LoVo (cell line): Measurements from ENCODE around the gene TUBB.
"Not testable (repeated sequence)": the region's sequence is repeated elsewhere in the genome, so short reads cannot be mapped to it uniquely, and the experiment has no call there.

Source experiments
- DNase-seq: peaks from one replicate; pipeline ENCODE4 v3.0.0-alpha.2; 2016; ENCODE audit warnings: low spot score

The TUBB gene

GRCh38 chr6:30687659-30688431, 32.3 kb upstream of the TUBB start:
- DNase-seq = no peak

DNA sequence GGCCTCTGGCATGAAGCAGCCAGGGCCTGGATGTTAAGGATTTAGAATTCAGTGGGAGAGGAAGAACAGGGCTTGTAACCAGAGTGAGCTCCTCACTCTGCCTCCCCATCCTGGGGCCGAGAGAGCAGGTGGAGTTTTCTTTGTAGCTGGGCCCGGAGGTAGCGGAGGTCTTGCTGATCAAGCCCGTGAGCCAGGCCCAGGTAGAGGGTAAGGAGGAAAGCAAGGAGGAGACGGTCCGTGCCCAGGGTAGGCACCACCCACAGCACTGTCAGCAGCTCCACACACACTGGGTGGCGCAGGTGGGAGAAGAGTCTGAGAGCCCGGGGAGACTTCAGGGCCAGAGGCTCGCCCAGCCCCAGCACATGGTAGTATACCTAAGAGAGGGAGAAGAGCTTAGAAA, 31.6 kb upstream of the TUBB start:
- no peak for DNase-seq

DNA sequence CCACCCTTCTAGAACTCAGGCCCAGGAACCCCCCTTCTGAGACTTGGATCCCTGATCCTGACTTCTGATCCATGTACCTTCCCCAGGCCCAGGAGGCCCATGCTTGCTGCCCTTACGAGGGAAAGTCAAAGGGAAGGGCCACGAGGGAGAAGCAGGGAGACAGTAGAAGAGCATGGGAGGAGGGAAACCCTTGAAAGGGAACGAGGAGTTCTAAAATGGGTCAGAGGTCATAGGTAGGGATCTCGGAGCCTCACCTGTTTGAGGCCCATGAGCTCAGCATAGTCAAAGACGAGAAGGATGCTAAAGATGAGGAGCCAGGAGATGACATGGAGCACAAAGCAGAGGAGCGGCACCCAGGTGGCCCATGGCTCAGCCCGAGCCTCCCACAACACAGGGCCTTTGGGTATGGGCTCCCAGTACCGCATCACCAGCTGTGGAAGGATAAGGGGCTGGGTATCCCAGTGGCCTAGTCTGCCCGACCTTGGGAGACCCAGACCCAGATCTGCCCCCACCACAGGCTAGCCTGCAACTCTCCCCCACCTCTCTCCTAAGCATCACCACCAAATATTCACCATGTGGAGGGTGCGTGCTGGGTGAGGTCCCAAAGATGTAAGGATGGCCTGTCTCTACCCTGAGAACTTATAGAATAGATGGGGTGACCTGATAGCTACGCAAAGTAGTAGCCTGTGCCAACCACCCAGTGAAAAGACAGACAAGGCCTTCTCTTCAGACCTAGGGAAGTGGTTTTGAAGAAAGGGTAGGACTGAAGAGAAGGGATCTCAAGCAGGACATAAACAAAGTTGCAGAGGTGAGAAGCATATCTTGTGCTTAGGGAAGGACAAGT, 30.9 kb upstream of the TUBB start:
- no peak for DNase-seq

GRCh38 chr6:30689985-30690384, 30.2 kb upstream of the TUBB start:
- DNase-seq = no peak

DNA sequence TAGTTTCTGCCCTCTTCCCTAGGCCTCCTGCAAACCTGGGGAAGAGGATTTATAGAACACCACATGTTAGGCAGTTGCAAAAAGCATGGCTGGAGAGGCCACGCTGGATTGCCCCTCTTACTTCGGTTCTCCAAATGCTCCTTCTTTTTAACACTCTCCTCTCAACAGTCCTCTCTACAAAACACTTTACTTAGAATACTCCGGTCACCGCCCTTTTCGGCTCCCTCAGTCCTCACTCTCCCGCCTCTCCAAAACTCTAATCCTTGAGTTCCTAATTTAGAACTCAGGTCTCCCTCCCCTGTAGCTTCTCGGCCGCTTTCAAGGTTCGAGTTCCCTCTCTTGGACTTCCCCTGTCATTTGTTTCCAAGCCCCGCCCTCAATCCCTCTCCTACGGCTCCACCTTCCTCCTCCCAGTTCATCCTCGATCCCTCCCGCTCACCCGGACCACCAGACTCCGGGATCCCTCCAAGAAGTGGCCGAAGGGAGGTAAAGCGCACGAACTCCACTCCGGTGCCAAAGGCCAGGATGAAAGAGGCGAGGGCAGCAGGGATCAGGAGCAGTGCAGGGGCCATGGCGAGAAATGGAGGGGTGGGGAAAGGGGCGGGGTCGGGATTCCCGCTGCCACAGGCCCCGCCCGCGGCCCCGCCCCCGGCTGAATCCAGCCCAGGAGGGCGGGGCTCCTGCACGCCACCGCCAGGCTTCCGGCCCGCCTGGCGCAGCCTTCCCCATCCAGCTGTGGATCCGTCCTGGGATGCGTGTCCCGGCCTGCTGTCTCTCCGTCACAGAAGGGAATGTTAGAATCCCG, 29.5 kb upstream of the TUBB start, which contains the start of gene NRM:
NRM (minus strand) TSS at position 582 of the 805 bp plus-strand sequence; CDS start at position 572, 10 bp downstream.
- DNase-seq = peak; percentile 89

GRCh38 chr6:30691208-30691847, 28.8 kb upstream of the TUBB start:
- DNase-seq = no peak

GRCh38 chr6:30696432-30696831, 23.7 kb upstream of the TUBB start:
- DNase-seq = no peak

DNA sequence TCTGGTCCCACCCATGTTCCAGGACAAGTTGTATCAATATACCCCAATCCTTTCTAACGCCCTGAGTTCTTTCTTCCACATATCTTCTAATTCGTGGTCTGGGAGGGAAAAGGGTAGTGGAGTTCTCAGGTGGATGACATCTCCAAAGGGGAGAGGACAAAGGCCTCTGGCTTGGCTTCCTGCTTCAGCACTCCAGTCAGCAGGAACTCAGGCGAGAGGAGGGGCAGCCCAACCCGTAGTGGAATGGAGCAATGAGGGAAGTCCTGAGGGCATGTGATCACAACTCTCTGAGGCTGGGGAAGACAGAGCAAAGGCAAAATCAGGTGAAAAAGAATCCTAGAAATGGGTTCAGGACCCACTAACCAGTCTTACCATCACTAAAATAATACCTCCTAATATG, 19.8 kb upstream of the TUBB start:
- no peak for DNase-seq

- no peak for DNase-seq
These were observed 17.1 kb upstream of the TUBB start for GRCh38 chr6:30703011-30703410.

DNA sequence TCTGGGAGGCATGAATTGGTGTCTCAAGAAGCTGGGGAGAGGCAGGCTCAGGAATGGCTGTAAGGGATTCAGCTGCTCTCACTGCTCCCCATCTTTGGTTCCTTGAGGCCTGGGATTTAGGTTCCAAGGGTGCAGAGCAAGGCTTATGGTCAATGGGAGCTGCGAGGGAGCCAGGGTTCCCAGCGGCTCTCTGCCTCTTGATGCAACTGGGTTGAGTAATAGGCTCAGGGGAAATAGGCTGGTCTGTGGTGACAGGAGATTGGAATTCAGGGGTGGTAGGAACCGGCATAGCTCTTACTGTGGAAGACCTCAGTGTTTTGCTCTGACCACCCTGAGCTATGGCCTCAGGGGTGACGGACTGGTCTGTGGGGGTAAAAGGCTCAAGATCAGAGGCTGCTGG, 16.3 kb upstream of the TUBB start:
- DNase-seq = no peak

- DNase-seq = no peak
These were observed 14.5 kb upstream of the TUBB start for GRCh38 chr6:30705620-30706019.

DNA sequence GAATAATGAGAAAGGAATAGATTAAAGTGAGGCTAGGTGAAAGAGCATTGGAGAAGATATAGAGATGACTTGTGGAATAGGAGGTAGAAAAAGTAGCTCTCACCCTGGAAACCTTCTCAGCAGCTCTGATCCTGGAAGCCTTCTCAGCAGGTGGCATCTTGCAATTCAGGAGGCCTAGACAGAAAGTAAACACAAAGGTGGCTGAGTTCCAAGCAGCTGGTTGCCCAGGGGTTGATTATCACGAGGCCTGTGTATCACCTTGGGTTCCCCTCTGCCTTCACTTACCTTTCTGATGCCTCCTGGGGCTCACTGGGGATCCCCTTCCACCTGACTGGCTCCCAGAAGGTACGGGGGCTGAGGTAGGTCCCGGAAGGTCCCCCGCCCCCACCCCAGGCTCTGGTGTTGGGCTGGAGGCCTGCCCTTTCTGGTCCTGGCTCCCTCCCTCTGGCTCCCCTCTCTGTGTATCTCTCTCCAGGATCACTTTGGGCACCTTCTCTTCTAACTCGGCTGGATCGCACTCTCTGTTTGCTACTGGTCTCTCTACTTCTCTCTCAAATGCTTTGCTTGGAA, 12.8 kb upstream of the TUBB start:
- no peak for DNase-seq

DNA sequence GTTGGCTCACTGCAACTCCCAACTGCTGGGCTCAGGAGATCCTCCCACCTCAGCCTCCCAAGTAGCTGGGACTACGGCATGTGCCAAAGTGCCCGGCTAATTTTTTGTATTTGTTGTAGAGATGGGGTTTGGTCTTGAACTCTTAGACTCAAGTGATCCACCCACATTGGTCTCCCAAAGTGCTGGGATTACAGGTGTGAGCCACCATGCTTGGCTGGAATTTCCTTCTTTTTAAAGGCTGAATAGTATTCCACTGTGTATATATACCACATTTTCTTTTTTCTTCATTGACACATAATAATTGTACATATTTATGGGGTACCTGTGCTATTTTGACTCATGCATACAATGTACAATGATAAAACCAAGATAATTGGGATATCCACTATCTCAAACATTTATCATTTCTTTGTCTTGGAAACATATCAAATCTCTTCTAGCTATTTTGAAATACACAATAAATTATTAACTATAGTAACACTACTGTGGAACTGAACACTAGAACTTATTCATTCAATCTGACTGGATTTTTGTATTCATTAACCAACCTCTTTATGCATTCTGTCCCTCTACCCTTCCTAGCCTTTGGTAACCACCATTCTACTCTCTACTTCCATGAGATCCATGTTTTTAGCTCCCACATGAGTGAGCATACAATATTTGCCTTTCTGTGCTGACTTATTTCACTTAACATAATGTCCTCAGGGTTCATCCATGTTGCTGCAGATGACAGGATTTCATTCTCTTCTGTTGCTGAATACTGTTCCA, 10.9 kb upstream of the TUBB start:
- no peak for DNase-seq

DNA sequence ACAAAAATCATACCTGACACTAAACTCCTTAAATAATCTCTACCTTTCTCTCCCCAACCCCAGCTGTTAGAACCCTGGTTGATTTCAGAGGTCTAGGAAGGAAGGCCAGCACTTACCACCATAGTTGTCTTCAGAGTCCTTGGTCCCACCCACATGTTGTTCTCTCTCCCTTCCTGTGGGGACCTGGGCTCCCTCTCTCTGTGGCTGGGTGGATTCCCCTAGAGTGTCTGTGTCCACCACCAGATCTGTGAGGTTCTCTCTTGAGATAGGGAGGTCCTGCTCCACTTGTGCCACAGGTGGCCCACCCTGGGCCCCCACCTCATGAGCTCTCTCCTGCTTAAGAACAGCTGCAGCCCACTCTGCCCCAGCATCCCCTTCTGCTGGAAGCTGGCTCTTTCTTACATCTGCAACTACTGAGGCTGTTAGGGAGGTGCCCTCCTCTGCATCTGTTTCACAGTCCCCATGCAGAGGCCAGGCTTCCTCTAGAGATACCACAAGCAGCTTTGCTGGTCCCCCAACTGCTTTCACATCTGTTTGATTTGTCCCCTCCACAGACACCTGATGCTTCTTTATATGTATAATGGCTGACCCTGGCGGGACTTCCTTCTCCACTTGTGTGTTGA, 8.3 kb upstream of the TUBB start:
- no peak for DNase-seq

DNA sequence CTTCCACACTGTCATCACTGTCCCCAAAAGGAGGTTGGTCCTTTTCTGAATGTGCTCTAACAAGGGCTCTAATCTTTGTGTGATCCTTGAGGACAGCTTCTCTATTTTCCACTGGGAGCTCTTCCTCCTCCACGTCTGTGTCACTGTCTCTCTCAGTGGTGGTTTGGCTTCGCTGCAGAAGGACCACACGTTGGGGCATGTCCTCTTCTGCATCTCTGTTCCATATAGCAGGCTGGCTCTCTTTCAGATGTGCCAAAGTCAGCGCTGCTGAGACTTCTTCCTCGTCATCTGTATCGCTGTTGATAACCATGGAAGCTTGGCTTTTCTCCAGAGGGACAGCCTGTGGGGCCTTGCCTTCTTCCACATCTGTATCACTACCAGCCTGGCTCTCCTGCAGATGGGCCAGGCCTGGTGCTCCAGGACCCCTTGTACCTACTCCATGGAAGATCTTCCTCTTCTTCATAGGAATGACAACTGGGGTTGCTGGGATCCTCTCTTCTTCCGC, 7.7 kb upstream of the TUBB start:
- DNase-seq = no peak

DNA sequence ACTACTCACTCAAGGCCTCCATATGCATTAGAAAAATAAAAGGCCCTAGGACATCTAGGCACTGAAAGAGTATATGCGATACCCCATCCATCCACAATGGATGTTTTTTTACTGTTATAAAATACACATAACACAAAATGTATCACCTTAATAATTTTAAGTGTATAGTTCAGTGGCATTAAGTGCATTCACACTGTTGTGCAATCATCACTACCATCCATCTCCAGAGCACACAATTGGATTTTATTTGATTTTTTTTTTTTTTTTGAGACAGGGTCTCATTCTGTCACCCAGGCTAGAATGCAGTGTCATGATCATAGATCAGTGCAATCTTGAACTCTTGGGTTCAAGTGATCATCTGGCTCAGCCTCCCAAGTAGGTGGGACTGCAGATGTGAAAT, 5.9 kb upstream of the TUBB start:
- DNase-seq = no peak

- no peak for DNase-seq
These were observed 3.3 kb upstream of the TUBB start for GRCh38 chr6:30716879-30717128.

DNA sequence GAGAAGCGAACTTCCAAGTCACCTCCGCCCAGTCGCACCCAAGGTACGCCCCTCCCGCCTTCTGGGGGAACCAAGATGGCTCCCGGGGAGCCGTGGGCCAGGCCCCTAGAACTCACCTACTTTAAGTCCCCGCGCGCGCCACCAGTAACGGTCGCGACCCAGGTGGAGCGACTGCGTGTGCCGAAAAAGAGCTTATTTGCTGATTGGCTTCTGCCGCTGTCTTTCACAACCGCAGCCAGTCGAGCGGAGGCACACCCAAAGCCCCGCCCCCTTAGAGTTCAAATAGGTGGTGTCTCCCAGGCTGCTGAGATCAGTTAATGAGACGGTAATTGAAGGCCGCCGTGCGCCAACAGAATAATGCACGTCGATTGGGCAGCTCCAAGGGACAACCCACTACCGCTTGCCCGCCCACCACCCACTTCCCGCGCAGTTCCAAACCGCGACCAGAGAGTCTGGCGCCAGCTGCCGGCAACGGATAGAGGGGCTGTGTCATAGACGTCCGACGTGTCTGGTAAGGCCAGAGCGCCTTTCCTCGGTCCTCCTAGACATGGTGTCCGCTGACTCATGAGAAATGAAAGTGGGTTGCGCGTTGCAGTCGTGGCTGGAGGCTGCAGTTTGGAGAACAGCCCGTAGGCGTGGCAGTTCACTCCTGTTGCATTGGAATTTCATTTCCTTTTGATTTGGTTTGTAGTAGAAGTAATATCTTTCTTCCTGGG, 2.9 kb upstream of the TUBB start, which contains the start of gene MDC1:
MDC1 (minus strand) TSS at position 153 of the 716 bp plus-strand sequence. CDS start 2,106 bp downstream, outside the sequence.
- peak; percentile 99 for DNase-seq

- not testable (repeated sequence) for DNase-seq
These were observed 2.1 kb upstream of the TUBB start for GRCh38 chr6:30717845-30718720.
